Gastroesophageal sphincter (tissue), 3 donors: ENCODE results near the gene CALHM2.

Experiments used
- CTCF ChIP-seq, 4 experiments: fragments of 200-600 bp in 2 of 4; fragments of 450-650 bp in 2 of 4; sonication (generic) in 1 of 4; IDR thresholded peaks; one replicate each; pipeline ENCODE4 v1.5.1; 2017 to 2019; ENCODE audit warnings: antibody characterized with exemption in 4 of 4, mild to moderate bottlenecking in 2 of 4, moderate library complexity in 2 of 4
- POLR2A ChIP-seq, 2 donors: fragments of 450-650 bp; IDR thresholded peaks; one replicate each; pipeline ENCODE4 v1.6.1; 2017; ENCODE audit warnings: antibody characterized with exemption in 2 of 2, mild to moderate bottlenecking in 2 of 2, moderate library complexity in 1 of 2
- POLR2AphosphoS5 ChIP-seq: sonication (generic); formaldehyde crosslinking; IDR thresholded peaks from one replicate; pipeline ENCODE4 v1.6.1; 2017; ENCODE audit warnings: antibody characterized with exemption

- TF ChIP-seq CTCF (IDR thresholded peaks at IDR 0.05) (no peak), POLR2A (IDR thresholded peaks at IDR 0.05) (no peak), POLR2AphosphoS5 (peak; percentile 74)
These were observed 6.2 kb downstream of the CALHM2 start for GRCh38 chr10:103445767-103446567.
